ENCODE results near the gene PDZD4.

Gene PDZD4

GRCh38 chrX:153844509-153845082 is 14.3 kb upstream of the PDZD4 start:
- TF ChIP-seq FOXP2 (optimal IDR thresholded peaks at IDR 0.05; ENCODE audit: borderline replicate concordance, extremely low read depth, extremely low read length, insufficient read depth): no peak
- TF ChIP-seq POLR2AphosphoS5 (IDR thresholded peaks at IDR 0.05; ENCODE audit: low read depth, low read length): no peak
- TF ChIP-seq, protein P1, sequence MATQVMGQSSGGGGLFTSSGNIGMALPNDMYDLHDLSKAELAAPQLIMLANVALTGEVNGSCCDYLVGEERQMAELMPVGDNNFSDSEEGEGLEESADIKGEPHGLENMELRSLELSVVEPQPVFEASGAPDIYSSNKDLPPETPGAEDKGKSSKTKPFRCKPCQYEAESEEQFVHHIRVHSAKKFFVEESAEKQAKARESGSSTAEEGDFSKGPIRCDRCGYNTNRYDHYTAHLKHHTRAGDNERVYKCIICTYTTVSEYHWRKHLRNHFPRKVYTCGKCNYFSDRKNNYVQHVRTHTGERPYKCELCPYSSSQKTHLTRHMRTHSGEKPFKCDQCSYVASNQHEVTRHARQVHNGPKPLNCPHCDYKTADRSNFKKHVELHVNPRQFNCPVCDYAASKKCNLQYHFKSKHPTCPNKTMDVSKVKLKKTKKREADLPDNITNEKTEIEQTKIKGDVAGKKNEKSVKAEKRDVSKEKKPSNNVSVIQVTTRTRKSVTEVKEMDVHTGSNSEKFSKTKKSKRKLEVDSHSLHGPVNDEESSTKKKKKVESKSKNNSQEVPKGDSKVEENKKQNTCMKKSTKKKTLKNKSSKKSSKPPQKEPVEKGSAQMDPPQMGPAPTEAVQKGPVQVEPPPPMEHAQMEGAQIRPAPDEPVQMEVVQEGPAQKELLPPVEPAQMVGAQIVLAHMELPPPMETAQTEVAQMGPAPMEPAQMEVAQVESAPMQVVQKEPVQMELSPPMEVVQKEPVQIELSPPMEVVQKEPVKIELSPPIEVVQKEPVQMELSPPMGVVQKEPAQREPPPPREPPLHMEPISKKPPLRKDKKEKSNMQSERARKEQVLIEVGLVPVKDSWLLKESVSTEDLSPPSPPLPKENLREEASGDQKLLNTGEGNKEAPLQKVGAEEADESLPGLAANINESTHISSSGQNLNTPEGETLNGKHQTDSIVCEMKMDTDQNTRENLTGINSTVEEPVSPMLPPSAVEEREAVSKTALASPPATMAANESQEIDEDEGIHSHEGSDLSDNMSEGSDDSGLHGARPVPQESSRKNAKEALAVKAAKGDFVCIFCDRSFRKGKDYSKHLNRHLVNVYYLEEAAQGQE (IDR thresholded peaks at IDR 0.05; ENCODE audit: insufficient read depth in 1 of 2, low read depth in 2 of 2, low read length in 2 of 2): no peak
- no peak for TF ChIP-seq TAF1 (IDR thresholded peaks at IDR 0.05; ENCODE audit: borderline replicate concordance, insufficient read depth, low read length)
- TF ChIP-seq SIN3A (IDR thresholded peaks at IDR 0.05; ENCODE audit: borderline replicate concordance, insufficient read depth, low read length): no peak

DNA sequence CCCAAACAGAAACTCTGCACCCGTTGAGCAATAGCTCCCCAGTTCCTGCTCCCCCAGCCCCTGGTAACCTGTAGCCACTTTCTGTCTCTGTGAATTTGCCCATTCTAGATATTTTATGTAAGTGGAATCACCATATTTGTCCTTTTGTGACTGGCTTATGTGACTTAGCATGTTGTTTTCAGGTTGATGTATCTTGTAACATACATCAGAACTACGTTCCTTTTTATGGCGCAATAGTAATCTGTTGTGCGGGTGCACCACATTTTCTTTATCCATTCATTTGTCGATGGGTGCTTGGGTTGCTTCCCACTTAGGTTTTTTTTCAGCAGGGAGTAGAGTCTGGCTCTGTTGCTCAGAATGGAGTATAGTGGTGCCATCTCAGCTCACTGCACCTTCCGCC is 6.6 kb upstream of the PDZD4 start:
- TF ChIP-seq POLR2AphosphoS5 (IDR thresholded peaks at IDR 0.05; ENCODE audit: low read depth, low read length) (no peak), TAF1 (IDR thresholded peaks at IDR 0.05; ENCODE audit: borderline replicate concordance, insufficient read depth, low read length) (no peak), FOXP2 (optimal IDR thresholded peaks at IDR 0.05; ENCODE audit: borderline replicate concordance, extremely low read depth, extremely low read length, insufficient read depth) (no peak)

GRCh38 chrX:153832728-153833127 is 2.4 kb upstream of the PDZD4 start:
- TF ChIP-seq, protein P1 (IDR thresholded peaks at IDR 0.05; ENCODE audit: insufficient read depth in 1 of 2, low read depth in 2 of 2, low read length in 2 of 2): peak; percentile 78 to 86
- TF ChIP-seq POLR2AphosphoS5 (IDR thresholded peaks at IDR 0.05; ENCODE audit: low read depth, low read length) (no peak), SIN3A (IDR thresholded peaks at IDR 0.05; ENCODE audit: borderline replicate concordance, insufficient read depth, low read length) (no peak)

DNA sequence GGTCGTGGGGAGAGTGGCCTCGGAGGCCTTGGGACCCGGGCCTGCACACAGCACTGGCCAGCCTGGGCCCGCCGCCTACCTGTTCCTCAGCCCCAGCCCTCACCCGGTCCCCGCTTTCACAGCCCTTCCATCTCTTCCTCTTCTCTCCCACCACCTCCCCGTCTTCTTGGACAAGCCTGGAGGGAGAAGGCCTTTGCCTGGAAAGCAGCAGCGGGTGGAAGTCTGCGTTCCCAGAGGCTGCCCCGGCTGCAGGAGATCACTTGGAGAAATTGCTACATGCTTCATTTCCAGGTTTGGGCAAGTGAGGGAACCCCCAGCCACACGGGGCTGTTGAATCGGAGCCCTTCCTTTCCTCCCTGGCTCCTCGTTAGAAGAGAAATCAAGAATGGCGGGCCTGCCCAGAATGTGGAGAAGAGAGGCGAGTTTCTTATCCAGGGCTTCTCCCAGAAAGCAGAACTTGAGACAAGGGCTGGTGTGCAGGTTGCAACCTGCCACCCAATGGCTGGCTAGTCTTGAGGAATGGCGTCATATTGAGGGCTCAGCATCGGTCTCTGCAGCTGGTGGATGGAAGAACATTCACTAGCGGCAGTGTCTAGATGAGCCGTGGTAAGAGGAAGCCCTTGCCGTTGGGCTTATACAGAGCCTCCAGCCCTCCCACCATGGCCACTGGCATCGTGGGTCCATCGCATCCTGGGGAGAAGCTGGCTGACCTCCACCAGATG is 1.2 kb upstream of the PDZD4 start:
- TF ChIP-seq, protein P1 (IDR thresholded peaks at IDR 0.05; ENCODE audit: insufficient read depth in 1 of 2, low read depth in 2 of 2, low read length in 2 of 2): no peak
- TF ChIP-seq TAF1 (IDR thresholded peaks at IDR 0.05; ENCODE audit: borderline replicate concordance, insufficient read depth, low read length): no peak
- no peak for TF ChIP-seq POLR2AphosphoS5 (IDR thresholded peaks at IDR 0.05; ENCODE audit: low read depth, low read length)
- no peak for TF ChIP-seq FOXP2 (optimal IDR thresholded peaks at IDR 0.05; ENCODE audit: borderline replicate concordance, extremely low read depth, extremely low read length, insufficient read depth)
- TF ChIP-seq SIN3A (IDR thresholded peaks at IDR 0.05; ENCODE audit: borderline replicate concordance, insufficient read depth, low read length): no peak

DNA sequence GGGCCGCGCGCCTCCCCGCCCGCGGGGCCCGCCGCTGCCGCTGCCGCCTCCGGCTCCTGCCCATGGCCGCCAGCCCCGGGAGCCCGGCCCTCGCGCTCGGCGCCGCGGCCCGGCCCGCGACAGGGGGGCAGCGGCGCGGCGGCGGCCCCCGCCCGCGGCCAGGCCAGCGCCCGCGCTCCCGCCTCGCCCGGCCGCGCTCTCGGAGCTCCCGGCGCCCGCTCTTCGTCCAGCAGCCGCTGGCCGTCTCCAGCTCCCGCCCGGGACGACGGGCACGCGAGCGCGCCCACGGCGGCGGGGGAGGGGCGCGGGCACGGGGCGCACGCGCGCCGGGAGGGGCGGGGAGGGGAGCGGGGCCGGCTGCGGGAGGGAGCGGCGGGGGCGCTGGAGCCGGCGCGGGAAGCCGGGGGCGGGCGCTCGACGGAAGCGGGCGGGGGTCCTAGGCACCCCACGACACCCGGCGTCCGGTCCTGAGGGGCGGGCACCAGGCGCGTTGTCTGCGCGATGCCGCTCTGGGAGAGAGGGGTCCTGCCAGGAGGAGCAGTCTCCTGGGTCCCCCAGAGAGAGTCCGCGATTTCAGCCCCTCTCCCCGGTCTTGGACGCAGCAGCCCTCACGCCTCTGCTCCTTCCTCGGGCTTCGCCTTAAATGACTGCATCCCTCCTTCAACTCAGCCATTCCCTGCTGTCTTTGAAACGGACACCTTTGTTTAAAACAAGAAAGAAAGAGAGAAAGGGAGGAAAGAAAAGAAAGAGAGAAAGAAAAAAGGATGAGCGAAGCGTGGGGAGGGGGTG is 490 bp upstream of the PDZD4 start:
- TF ChIP-seq TAF1 (IDR thresholded peaks at IDR 0.05; ENCODE audit: borderline replicate concordance, insufficient read depth, low read length) (no peak), SIN3A (IDR thresholded peaks at IDR 0.05; ENCODE audit: borderline replicate concordance, insufficient read depth, low read length) (no peak), FOXP2 (optimal IDR thresholded peaks at IDR 0.05; ENCODE audit: borderline replicate concordance, extremely low read depth, extremely low read length, insufficient read depth) (no peak), POLR2AphosphoS5 (IDR thresholded peaks at IDR 0.05; ENCODE audit: low read depth, low read length) (no peak)
- TF ChIP-seq, protein P1 (IDR thresholded peaks at IDR 0.05; ENCODE audit: insufficient read depth in 1 of 2, low read depth in 2 of 2, low read length in 2 of 2): no peak
